ENCODE data around the gene BEND2.

GRCh38 chrX:18227458-18227857 is 6.8 kb upstream of the BEND2 start:
- TF ChIP-seq CTCF (IDR thresholded peaks at IDR 0.05; ENCODE audit: poor library complexity, severe bottlenecking) (no peak), TAF1 (IDR thresholded peaks at IDR 0.05; ENCODE audit: low read depth) (no peak), POLR2AphosphoS5 (IDR thresholded peaks at IDR 0.05) (no peak), EZH2 (IDR thresholded peaks at IDR 0.05; ENCODE audit: borderline replicate concordance, insufficient read depth, low read length, poor library complexity, severe bottlenecking) (no peak)
